ENCODE data around the gene BCL2L11. TPM values are rescaled to one million over a fixed set of nuclear protein-coding genes. Genes with fewer than 3 reads are reported as not detected.
A peak's percentile ranks its signal among the peaks of the same experiment; 100 is the strongest.

Gene BCL2L11
- total RNA-seq, 1 experiment from 2014 or later: 10.0 TPM

GRCh38 chr2:111159641-111160040 lies 38.9 kb downstream of the BCL2L11 start:
- in situ Hi-C loops (cut with HindIII; ENCODE audit: low pct_unique_long_range_greater_than_20kb, low sequenced_read_pairs): no loop called here
- DNase-seq (ENCODE audit: low read depth): no peak

GRCh38 chr2:111160758-111161157 lies 40.0 kb downstream of the BCL2L11 start:
- DNase-seq (ENCODE audit: low read depth): peak; percentile 29
- in situ Hi-C loops (cut with HindIII; ENCODE audit: low pct_unique_long_range_greater_than_20kb, low sequenced_read_pairs): no loop called here

GRCh38 chr2:111161971-111162370 lies 41.3 kb downstream of the BCL2L11 start:
- in situ Hi-C loops (cut with HindIII; ENCODE audit: low pct_unique_long_range_greater_than_20kb, low sequenced_read_pairs): no loop called here
- DNase-seq (ENCODE audit: low read depth): no peak

GRCh38 chr2:111162718-111163331 lies 42.1 kb downstream of the BCL2L11 start:
- in situ Hi-C loops (cut with HindIII; ENCODE audit: low pct_unique_long_range_greater_than_20kb, low sequenced_read_pairs): no loop called here
- no peak for DNase-seq (ENCODE audit: low read depth)

GRCh38 chr2:111164078-111164477 lies 43.4 kb downstream of the BCL2L11 start:
- in situ Hi-C loops (cut with HindIII; ENCODE audit: low pct_unique_long_range_greater_than_20kb, low sequenced_read_pairs): no loop called here

GRCh38 chr2:111165084-111165483 lies 44.4 kb downstream of the BCL2L11 start:
- no peak for DNase-seq (ENCODE audit: low read depth)
- in situ Hi-C loops (cut with HindIII; ENCODE audit: low pct_unique_long_range_greater_than_20kb, low sequenced_read_pairs): no loop called here

More at GRCh38 chr2:111164078-111164477, 43.4 kb downstream of the BCL2L11 start:
- no peak for DNase-seq (ENCODE audit: low read depth)

- no peak for DNase-seq (ENCODE audit: low read depth)
- in situ Hi-C loops (cut with HindIII; ENCODE audit: low pct_unique_long_range_greater_than_20kb, low sequenced_read_pairs): no loop called here
Observed at GRCh38 chr2:111166115-111166514, 45.4 kb downstream of the BCL2L11 start.

- in situ Hi-C loops (cut with HindIII; ENCODE audit: low pct_unique_long_range_greater_than_20kb, low sequenced_read_pairs): no loop called here
- DNase-seq (ENCODE audit: low read depth): no peak
Observed at GRCh38 chr2:111167076-111167862, 46.6 kb downstream of the BCL2L11 start.

- DNase-seq (ENCODE audit: low read depth): no peak
- in situ Hi-C loops (cut with HindIII; ENCODE audit: low pct_unique_long_range_greater_than_20kb, low sequenced_read_pairs): no loop called here
Observed at GRCh38 chr2:111167863-111168162, 47.1 kb downstream of the BCL2L11 start.

GRCh38 chr2:111168528-111169239 lies 48.0 kb downstream of the BCL2L11 start:
- in situ Hi-C loops (cut with HindIII; ENCODE audit: low pct_unique_long_range_greater_than_20kb, low sequenced_read_pairs): no loop called here
- peak; percentile 62 for DNase-seq (ENCODE audit: low read depth)

- DNase-seq (ENCODE audit: low read depth): no peak
- in situ Hi-C loops (cut with HindIII; ENCODE audit: low pct_unique_long_range_greater_than_20kb, low sequenced_read_pairs): no loop called here
Observed at GRCh38 chr2:111169268-111169667, 48.6 kb downstream of the BCL2L11 start.

- no peak for DNase-seq (ENCODE audit: low read depth)
- in situ Hi-C loops (cut with HindIII; ENCODE audit: low pct_unique_long_range_greater_than_20kb, low sequenced_read_pairs): no loop called here
Observed at GRCh38 chr2:111169924-111170323, 49.2 kb downstream of the BCL2L11 start.

- DNase-seq (ENCODE audit: low read depth): no peak
Observed at GRCh38 chr2:111171337-111171930, 50.7 kb downstream of the BCL2L11 start.

GRCh38 chr2:111172666-111173065 lies 52.0 kb downstream of the BCL2L11 start:
- no peak for DNase-seq (ENCODE audit: low read depth)
- in situ Hi-C loops (cut with HindIII; ENCODE audit: low pct_unique_long_range_greater_than_20kb, low sequenced_read_pairs): no loop called here

More at GRCh38 chr2:111171337-111171930, 50.7 kb downstream of the BCL2L11 start:
- in situ Hi-C loops (cut with HindIII; ENCODE audit: low pct_unique_long_range_greater_than_20kb, low sequenced_read_pairs): no loop called here

GRCh38 chr2:111173338-111173737 lies 52.6 kb downstream of the BCL2L11 start:
- DNase-seq (ENCODE audit: low read depth): no peak
- in situ Hi-C loops (cut with HindIII; ENCODE audit: low pct_unique_long_range_greater_than_20kb, low sequenced_read_pairs): no loop called here

GRCh38 chr2:111173856-111174255 lies 53.1 kb downstream of the BCL2L11 start:
- in situ Hi-C loops (cut with HindIII; ENCODE audit: low pct_unique_long_range_greater_than_20kb, low sequenced_read_pairs): no loop called here
- no peak for DNase-seq (ENCODE audit: low read depth)

GRCh38 chr2:111175615-111176014 lies 54.9 kb downstream of the BCL2L11 start:
- no peak for DNase-seq (ENCODE audit: low read depth)
- in situ Hi-C loops (cut with HindIII; ENCODE audit: low pct_unique_long_range_greater_than_20kb, low sequenced_read_pairs): no loop called here

GRCh38 chr2:111176388-111176787 lies 55.7 kb downstream of the BCL2L11 start:
- no peak for DNase-seq (ENCODE audit: low read depth)
- in situ Hi-C loops (cut with HindIII; ENCODE audit: low pct_unique_long_range_greater_than_20kb, low sequenced_read_pairs): no loop called here

GRCh38 chr2:111176867-111177266 lies 56.2 kb downstream of the BCL2L11 start:
- in situ Hi-C loops (cut with HindIII; ENCODE audit: low pct_unique_long_range_greater_than_20kb, low sequenced_read_pairs): no loop called here
- DNase-seq (ENCODE audit: low read depth): no peak
